ENCODE results near the gene TAS2R30.
A peak's percentile ranks its signal among the peaks of the same experiment; 100 is the strongest.

TAS2R30 gene, protein sequence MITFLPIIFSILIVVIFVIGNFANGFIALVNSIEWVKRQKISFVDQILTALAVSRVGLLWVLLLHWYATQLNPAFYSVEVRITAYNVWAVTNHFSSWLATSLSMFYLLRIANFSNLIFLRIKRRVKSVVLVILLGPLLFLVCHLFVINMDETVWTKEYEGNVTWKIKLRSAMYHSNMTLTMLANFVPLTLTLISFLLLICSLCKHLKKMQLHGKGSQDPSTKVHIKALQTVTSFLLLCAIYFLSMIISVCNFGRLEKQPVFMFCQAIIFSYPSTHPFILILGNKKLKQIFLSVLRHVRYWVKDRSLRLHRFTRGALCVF

DNA sequence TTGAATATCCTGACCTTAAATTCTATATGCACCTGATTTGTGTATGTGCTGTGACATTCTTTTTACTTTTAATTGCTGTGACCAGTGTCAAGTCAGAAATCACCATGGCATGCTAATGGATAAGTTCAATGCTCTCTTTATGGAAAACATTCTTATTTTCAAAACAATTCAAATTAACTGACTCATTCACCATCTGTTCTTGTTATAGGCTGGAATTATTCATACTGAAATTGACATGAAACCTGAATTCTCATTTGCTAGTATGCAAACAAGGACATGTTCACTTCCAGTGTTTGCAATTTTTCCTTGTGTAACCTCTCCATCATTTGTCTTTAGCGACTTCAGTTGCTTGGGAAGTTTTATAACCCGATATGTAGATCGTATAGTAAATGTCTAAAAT is at the start of gene TAS2R30:
TAS2R30 (minus strand) TSS at position 340 of the 400 bp plus-strand sequence. CDS start 400 bp downstream, outside the sequence.
- peaks cover 2% of the 10 kb centered on the region for H3K9me3 Mint-ChIP-seq
- H3K27me3 Mint-ChIP-seq: no peaks in the 10 kb centered on the region
- no peak within 1 kb of the TSS for H3K4me3 Mint-ChIP-seq
- no peak for DNase-seq
- H3K27ac Mint-ChIP-seq: peak within 1 kb of the TSS; percentile 31
- peaks cover 47% of the 10 kb centered on the region for H3K4me1 Mint-ChIP-seq (ENCODE audit: low read depth)
- peaks cover 48% of the 10 kb centered on the region for H3K36me3 Mint-ChIP-seq (ENCODE audit: low read depth)

DNA sequence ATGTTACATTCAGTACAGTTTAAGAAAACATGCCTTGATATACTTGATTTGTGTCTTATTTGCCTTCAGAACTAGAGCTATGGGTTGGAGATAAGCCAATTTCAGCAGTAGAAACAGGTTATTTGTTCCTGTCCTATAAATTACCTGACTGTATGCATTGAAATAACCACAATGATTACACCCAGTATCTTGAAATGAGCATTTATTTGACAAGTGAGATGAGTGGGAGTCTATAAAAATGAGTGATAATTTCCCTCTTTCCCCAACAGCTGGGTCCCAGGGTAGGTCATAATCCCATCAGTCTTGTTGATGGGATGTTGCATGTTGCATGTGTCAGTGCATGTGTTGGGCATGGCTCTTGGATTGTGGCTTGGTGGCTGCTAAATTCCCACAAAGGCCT is 48.6 kb upstream of the TAS2R30 start:
- Mint-ChIP-seq H3K36me3 (ENCODE audit: low read depth) (no peaks in the 10 kb centered on the region), H3K9me3 (no peaks in the 10 kb centered on the region), H3K4me3 (no peak overlapping the region), H3K4me1 (ENCODE audit: low read depth) (peaks cover 14% of the 10 kb centered on the region), H3K27me3 (no peaks in the 10 kb centered on the region), H3K27ac (no peak overlapping the region)
- no peak for DNase-seq

DNA sequence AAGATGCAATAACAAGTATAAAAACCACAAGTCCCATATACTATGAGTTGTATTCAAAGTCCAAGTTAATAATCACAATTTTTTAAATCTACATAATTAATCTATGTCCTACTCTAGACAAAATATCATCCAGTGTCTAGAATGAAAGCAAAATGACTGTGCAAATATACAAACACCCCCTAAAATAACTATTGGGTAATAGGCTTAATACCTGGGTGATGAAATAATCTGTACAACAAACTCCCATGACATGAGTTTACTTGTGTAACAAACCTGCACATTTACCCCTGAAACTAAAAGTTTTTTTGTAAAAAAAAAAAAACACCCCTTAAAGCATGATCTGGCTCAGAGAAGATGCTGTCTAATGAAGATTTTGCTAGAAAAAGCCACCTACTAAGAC is 48.1 kb upstream of the TAS2R30 start:
- H3K4me3 Mint-ChIP-seq: no peak overlapping the region
- H3K27ac Mint-ChIP-seq: no peak overlapping the region
- no peaks in the 10 kb centered on the region for H3K27me3 Mint-ChIP-seq
- peaks cover 14% of the 10 kb centered on the region for H3K4me1 Mint-ChIP-seq (ENCODE audit: low read depth)
- no peaks in the 10 kb centered on the region for H3K9me3 Mint-ChIP-seq
- no peak for DNase-seq
- peaks cover 3% of the 10 kb centered on the region for H3K36me3 Mint-ChIP-seq (ENCODE audit: low read depth)

DNA sequence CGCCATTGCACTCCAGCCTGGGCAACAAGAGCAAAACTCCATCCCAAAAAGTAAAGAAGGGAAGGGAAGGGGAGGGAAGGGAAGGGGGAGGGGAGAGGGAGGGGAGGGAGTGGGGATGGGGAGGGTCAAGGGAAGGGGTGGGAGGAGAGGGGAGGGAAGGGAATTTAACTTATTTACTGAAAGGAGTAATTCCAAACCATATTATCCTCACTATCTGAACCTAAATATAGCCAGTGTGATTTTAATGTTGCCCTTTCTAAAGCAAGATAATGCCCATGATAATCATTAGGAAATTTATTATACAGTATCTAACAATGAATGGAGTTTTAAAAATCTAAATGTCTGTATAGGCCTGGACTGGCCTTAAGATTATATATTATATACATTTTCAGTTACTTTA is 43.8 kb upstream of the TAS2R30 start:
- Mint-ChIP-seq H3K9me3 (no peaks in the 10 kb centered on the region), H3K27me3 (no peaks in the 10 kb centered on the region), H3K27ac (no peak overlapping the region), H3K36me3 (ENCODE audit: low read depth) (peaks cover 36% of the 10 kb centered on the region), H3K4me3 (no peak overlapping the region), H3K4me1 (ENCODE audit: low read depth) (peaks cover 24% of the 10 kb centered on the region)
- no peak for DNase-seq

DNA sequence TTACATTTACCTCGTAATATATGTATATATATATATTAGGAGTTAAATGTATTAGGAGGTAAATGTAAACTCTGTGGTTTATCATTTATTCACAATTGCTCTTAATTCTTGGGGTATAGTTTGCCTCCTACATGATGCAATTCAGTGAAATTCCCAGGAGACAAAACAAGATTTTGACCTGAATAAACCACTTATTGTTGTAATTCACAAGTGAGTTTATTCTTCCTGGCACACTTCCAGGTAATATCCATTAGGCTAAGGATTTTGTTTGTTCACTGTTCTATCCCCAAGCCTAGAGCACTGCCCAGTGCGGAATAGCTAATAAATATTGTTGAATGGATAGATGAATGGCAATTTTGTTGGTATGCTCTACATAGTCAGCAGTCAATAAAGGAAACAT is 39.6 kb upstream of the TAS2R30 start:
- H3K4me1 Mint-ChIP-seq (ENCODE audit: low read depth): peaks cover 39% of the 10 kb centered on the region
- H3K27me3 Mint-ChIP-seq: no peaks in the 10 kb centered on the region
- H3K9me3 Mint-ChIP-seq: no peaks in the 10 kb centered on the region
- DNase-seq: no peak
- H3K36me3 Mint-ChIP-seq (ENCODE audit: low read depth): peaks cover 71% of the 10 kb centered on the region
- H3K27ac Mint-ChIP-seq: no peak overlapping the region
- no peak overlapping the region for H3K4me3 Mint-ChIP-seq

DNA sequence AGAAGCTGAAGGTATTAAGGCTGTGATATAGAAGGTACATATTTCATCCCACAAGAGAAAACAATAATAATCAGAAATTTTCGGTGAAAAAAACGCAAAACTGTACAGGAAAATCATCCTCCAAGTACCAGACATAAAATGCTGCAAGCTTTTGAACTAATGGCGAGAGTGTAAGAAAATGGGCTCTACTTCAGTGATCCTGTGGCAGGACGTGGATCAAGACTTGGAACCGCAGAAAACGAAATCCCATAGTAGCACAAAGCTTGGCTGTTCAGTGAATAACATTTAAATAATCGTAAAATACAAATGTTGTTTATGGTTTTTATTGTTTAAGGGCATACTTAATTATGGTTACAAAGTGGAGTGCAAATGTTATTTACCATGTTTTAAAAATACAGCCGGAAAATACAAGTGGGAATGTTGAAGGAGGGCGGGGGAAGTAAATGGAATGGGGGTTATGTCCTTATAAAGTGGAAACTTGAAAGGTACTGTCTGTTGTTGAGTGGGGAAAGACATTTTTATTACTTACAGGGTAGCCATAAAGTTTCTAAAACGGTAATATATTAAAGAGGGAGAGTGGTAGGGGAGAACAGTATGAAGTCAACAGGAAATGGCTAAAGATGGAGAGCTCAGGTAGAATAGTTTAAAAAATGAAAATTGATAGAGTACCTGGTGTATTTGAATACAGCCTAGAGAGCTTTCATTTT is 37.7 kb upstream of the TAS2R30 start:
- H3K27ac Mint-ChIP-seq: peak overlapping the region; percentile 99
- no peaks in the 10 kb centered on the region for H3K27me3 Mint-ChIP-seq
- peaks cover 55% of the 10 kb centered on the region for H3K4me1 Mint-ChIP-seq (ENCODE audit: low read depth)
- H3K36me3 Mint-ChIP-seq (ENCODE audit: low read depth): peaks cover 83% of the 10 kb centered on the region
- H3K9me3 Mint-ChIP-seq: no peaks in the 10 kb centered on the region
- no peak for DNase-seq
- H3K4me3 Mint-ChIP-seq: peak overlapping the region; percentile 94

DNA sequence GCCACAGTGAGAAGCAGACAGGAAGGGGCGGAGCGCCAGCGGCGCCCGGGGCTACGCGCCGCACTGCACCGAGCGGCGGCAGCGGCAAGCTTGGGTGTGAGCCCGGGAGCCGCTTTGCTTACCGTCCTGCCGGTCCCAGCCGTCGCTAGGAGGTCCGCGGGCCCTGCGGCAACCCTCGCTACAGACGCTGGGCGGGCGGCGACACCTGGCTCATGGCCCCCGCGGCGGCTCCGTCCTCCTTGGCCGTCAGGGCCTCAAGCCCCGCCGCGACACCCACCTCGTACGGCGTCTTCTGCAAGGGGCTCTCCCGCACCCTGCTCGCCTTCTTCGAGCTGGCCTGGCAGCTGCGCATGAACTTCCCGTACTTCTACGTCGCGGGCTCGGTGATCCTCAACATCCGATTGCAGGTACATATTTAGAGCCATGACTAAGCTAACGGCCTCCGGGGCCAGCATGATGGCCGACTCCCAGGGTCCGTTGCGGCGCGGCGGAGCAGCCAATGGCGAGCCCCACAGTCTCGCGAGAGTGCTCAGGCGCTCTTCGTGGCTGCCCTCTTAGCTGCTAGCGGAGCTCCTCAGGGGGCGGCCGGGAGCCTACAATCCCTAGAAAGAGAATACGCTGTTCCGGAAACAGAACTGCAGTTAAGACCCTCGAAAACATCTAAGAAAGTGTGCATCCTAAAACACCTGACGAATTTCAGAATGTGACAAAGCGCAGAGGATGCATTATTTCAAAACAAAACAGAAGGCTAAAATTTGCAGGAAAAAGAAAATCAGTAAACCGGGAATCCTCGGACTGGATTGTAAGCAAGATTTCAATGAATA is 36.9 kb upstream of the TAS2R30 start, which contains the start of gene SMIM10L1:
SMIM10L1 (plus strand) TSS at position 50 of the 824 bp plus-strand sequence; CDS start at position 213, 163 bp downstream.
- H3K4me1 Mint-ChIP-seq (ENCODE audit: low read depth): peaks cover 62% of the 10 kb centered on the region
- H3K36me3 Mint-ChIP-seq (ENCODE audit: low read depth): peaks cover 82% of the 10 kb centered on the region

DNA sequence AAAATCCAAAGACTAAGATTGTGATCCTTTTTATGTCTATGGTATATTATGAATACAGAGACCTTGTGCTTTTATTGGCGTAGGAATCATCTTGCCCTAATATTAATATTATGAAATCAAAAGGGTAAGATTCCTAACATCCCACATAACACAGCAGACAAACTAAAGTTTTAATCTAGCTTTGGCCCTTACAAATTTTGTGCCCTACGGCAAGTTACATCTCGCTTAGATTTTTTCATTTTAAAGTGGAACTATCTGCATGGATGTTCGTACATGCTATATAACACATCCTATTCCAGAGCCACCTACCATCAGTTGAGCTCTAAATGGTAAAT is 36.3 kb upstream of the TAS2R30 start:
- no peaks in the 10 kb centered on the region for H3K9me3 Mint-ChIP-seq
- no peak for DNase-seq

More for the DNA sequence above, 36.9 kb upstream of the TAS2R30 start, which contains the start of gene SMIM10L1:
- DNase-seq: peak; percentile 89
- no peaks in the 10 kb centered on the region for H3K9me3 Mint-ChIP-seq
- peak within 1 kb of the TSS; percentile 94 for H3K4me3 Mint-ChIP-seq
- H3K27me3 Mint-ChIP-seq: no peaks in the 10 kb centered on the region
- H3K27ac Mint-ChIP-seq: peak within 1 kb of the TSS; percentile 99

DNA sequence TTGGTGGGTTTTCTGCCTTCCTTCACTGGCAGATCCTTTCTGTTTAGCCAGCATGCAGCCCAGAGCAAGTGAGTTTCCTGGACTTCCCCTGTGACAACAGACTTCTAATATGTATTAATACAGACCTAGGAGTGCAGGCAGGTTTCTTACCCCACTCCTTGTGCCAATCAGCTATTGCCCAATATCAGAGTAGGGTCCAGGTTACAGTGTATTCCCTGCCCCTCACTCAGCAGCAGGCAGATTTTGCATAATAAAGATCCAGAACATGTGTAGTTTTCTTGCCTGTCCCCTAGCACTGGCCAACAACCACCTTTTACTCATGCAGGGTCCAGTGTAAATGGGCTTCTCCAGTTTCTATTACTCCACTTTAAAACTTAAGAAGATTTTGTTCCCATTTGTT is 31.9 kb upstream of the TAS2R30 start:
- no peak for DNase-seq
- Mint-ChIP-seq H3K4me3 (no peak overlapping the region), H3K27ac (no peak overlapping the region), H3K4me1 (ENCODE audit: low read depth) (peaks cover 76% of the 10 kb centered on the region), H3K36me3 (ENCODE audit: low read depth) (peaks cover 85% of the 10 kb centered on the region), H3K27me3 (no peaks in the 10 kb centered on the region), H3K9me3 (no peaks in the 10 kb centered on the region)

More for the DNA sequence above, 36.3 kb upstream of the TAS2R30 start:
- Mint-ChIP-seq H3K4me3 (peak overlapping the region; percentile 94), H3K4me1 (ENCODE audit: low read depth) (peaks cover 66% of the 10 kb centered on the region), H3K27ac (peak overlapping the region; percentile 99), H3K36me3 (ENCODE audit: low read depth) (peaks cover 82% of the 10 kb centered on the region), H3K27me3 (no peaks in the 10 kb centered on the region)

DNA sequence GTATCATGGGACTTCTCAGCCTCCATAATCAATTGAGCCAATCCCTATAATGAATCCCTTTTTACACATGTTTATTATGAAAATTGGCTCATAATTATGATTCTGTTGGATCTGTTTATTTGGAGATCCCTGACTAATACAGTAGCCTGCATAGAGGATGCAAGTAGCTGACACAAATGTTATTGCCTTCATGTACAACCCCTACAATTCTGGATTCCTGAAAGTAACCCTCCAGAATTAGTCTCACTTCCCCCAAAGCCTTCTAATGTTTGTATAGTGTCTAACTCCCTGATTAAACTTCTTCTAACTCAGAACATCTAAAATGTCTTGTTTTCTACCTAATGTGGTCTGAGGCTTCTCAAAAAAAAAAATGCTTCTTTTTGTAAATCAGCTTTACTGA is 29.9 kb upstream of the TAS2R30 start:
- Mint-ChIP-seq H3K27ac (no peak overlapping the region), H3K9me3 (no peaks in the 10 kb centered on the region), H3K36me3 (ENCODE audit: low read depth) (peaks cover 90% of the 10 kb centered on the region), H3K4me3 (no peak overlapping the region), H3K27me3 (no peaks in the 10 kb centered on the region), H3K4me1 (ENCODE audit: low read depth) (peaks cover 77% of the 10 kb centered on the region)
- DNase-seq: no peak

DNA sequence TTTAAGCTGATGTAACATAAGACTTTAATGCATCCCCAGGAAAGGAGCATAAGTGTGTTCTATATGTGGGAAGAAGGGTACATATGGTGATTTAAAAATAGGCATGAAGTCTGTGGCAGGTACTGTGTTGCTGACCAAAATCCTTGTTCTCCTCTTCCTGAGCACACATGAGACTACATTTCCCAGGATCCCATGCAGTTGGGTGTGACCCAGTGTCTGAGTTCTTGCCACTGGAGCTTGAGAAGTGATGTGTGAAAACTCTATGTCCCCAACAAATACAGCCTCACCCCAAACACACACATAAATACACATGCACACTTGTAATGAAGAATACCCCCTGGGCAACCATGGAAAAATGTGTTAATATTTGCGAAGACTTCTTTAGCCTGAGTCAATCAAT is 28.1 kb upstream of the TAS2R30 start:
- DNase-seq: no peak
- Mint-ChIP-seq H3K27me3 (no peaks in the 10 kb centered on the region), H3K27ac (no peak overlapping the region), H3K4me1 (ENCODE audit: low read depth) (peaks cover 65% of the 10 kb centered on the region), H3K36me3 (ENCODE audit: low read depth) (peaks cover 87% of the 10 kb centered on the region), H3K4me3 (no peak overlapping the region), H3K9me3 (no peaks in the 10 kb centered on the region)

DNA sequence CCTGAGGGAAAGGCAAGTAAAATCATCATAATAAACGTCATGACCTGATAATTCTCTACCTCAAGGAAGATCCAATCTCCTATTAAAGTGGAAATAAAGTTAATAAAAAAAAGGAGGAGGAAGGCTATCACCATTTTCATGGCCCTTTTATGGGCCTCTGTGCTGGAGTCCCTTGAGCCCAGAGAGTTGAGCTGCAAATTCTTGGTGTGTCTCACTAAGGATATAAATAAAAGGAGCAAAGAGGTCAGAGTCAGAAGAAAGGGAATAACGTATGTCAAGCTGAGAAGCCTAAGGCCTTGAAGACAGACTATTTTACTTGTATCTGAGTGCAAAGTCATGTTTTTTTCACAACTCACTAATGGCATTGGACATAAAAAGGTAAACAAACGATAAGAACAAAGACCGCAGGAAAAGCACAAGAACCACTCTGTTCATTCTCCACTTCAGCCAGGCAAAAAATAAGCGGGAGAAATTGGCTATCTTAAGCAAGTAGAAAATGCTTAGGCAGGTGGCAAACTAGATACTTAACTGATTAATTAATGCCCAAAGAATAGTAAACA is 24.5 kb upstream of the TAS2R30 start:
- Mint-ChIP-seq H3K4me1 (ENCODE audit: low read depth) (peaks cover 43% of the 10 kb centered on the region), H3K36me3 (ENCODE audit: low read depth) (peaks cover 81% of the 10 kb centered on the region)

DNA sequence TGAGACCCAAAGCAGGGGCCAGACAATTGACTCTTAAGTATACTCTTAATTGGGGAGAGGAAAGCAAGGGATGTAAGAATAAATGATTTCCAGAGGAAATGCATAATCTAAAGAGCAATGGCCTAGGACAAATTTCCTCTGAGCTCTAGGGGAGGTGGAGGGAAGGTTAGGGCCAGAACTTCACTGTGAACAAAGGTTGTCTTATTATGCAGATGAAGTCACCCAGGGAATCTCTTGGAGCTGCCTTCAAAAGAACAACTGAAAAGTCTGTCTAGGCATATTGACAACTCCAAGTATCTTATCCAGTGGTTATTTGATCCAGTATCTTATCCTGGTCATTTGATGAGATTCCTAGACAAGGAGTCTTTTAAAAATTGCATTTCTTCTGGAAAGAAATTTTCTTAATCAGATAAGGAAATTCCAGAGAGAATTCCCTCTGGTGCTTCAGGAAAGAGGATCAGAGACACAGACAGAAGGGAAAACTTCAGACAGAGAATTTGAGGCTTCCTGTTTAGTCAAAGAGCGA is 20.0 kb upstream of the TAS2R30 start:
- Mint-ChIP-seq H3K4me1 (ENCODE audit: low read depth) (peaks cover 24% of the 10 kb centered on the region), H3K27ac (no peak overlapping the region), H3K4me3 (no peak overlapping the region), H3K9me3 (peaks cover 15% of the 10 kb centered on the region), H3K36me3 (ENCODE audit: low read depth) (peaks cover 66% of the 10 kb centered on the region), H3K27me3 (no peaks in the 10 kb centered on the region)
- DNase-seq: no peak

More for the DNA sequence above, 24.5 kb upstream of the TAS2R30 start:
- no peak overlapping the region for H3K27ac Mint-ChIP-seq
- H3K9me3 Mint-ChIP-seq: peaks cover 11% of the 10 kb centered on the region
- no peak for DNase-seq
- H3K27me3 Mint-ChIP-seq: no peaks in the 10 kb centered on the region
- H3K4me3 Mint-ChIP-seq: no peak overlapping the region

DNA sequence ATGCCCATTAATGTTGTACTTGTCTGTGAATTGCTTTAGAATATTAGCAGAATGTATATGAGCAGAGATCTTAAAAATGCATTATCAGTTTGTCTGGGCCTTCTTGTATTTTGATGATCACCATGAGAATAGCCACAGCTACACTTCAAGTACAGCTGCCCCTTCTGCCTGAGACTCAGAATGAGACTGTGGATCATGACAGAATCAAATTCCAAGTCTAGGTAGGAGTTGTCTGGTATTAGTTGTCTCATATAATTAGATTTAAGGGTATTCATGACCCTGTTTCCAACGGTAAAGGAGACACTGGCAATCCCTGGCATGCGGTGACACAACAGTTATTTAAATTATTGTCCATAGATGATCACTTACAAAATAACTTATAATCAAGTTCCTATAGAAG is 18.3 kb upstream of the TAS2R30 start:
- no peaks in the 10 kb centered on the region for H3K27me3 Mint-ChIP-seq
- no peak for DNase-seq
- H3K4me1 Mint-ChIP-seq (ENCODE audit: low read depth): peaks cover 16% of the 10 kb centered on the region
- no peak overlapping the region for H3K4me3 Mint-ChIP-seq
- H3K36me3 Mint-ChIP-seq (ENCODE audit: low read depth): peaks cover 57% of the 10 kb centered on the region
- H3K9me3 Mint-ChIP-seq: peaks cover 15% of the 10 kb centered on the region
- no peak overlapping the region for H3K27ac Mint-ChIP-seq
